ENCODE data around the gene AASDH. TPM values are rescaled to one million over a fixed set of nuclear protein-coding genes. Genes with fewer than 3 reads are reported as not detected.
A peak's percentile ranks its signal among the peaks of the same experiment; 100 is the strongest.

The AASDH gene
- total RNA-seq, 2 experiments from 2014 or later, result 14.8 to 15.8 TPM

- ChIA-PET CTCF (interaction anchor here (0.6 to 0.8 kb wide), 2 partner anchors 9 to 122 kb away, joined by 3 to 4 read pairs; no protein-coding TSS in a partner anchor), POLR2A (no interaction called here)
- Mint-ChIP-seq H3K27ac (no peak overlapping the region), H3K27me3 (no peaks in the 10 kb centered on the region), H3K9me3 (no peaks in the 10 kb centered on the region), H3K4me3 (no peak overlapping the region), H3K4me1 (peaks cover 7% of the 10 kb centered on the region), H3K36me3 (ENCODE audit: low read depth) (peaks cover 1% of the 10 kb centered on the region)
- no peak for DNase-seq
Measured at GRCh38 chr4:56416349-56416748, 29.1 kb upstream of the AASDH start.

- Mint-ChIP-seq H3K27me3 (no peaks in the 10 kb centered on the region), H3K4me1 (peaks cover 17% of the 10 kb centered on the region), H3K9me3 (no peaks in the 10 kb centered on the region), H3K4me3 (no peak overlapping the region), H3K36me3 (ENCODE audit: low read depth) (no peaks in the 10 kb centered on the region), H3K27ac (no peak overlapping the region)
- POLR2A ChIA-PET, result no interaction called here
- no peak for DNase-seq
- CTCF ChIA-PET, result interaction anchor here (0.7 kb wide), 1 partner anchor 15 kb away, joined by 3 read pairs; no protein-coding TSS in a partner anchor
Measured at GRCh38 chr4:56414135-56414670, 26.9 kb upstream of the AASDH start.

- Mint-ChIP-seq H3K27ac (peak overlapping the region; percentile 36), H3K36me3 (ENCODE audit: low read depth) (peaks cover 6% of the 10 kb centered on the region), H3K27me3 (no peaks in the 10 kb centered on the region), H3K4me3 (no peak overlapping the region), H3K9me3 (no peaks in the 10 kb centered on the region), H3K4me1 (peaks cover 15% of the 10 kb centered on the region)
- ChIA-PET CTCF (interaction anchor here (0.6 to 1.8 kb wide), 6 partner anchors 10 to 123 kb away, joined by 3 to 9 read pairs (median 4); partner anchors contain the start of gene AASDH), POLR2A (no interaction called here)
- DNase-seq, result no peak
Measured at GRCh38 chr4:56410247-56411062, 23.2 kb upstream of the AASDH start.

DNA sequence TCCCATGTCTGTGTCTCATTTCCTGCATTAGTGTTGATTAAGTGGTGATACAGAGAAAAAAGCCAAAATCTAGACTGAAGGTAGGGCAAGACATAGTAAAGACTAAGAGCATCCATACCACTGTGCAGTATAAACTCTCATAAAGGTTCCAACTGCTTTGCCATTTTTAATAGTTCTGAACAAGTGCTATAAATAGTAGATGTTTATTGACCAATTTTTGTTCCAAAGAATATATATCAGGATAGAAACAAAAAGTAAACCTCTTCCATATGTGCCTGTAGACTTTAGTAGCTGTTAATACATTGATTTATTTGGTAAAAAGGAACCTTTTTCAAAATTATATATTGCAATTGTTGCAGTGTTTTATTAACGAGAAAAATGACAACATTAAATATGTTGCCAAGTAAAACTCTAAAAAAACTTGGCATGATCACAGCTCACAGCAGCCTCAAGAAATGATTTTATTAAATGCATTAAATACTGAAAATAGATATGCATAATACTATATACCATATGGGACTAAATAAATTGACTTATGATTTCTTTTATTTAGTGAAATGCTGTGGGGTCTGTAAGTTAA lies 22.3 kb upstream of the AASDH start:
- Mint-ChIP-seq H3K27ac (no peak overlapping the region), H3K9me3 (no peaks in the 10 kb centered on the region), H3K4me1 (peaks cover 15% of the 10 kb centered on the region), H3K27me3 (no peaks in the 10 kb centered on the region), H3K4me3 (no peak overlapping the region), H3K36me3 (ENCODE audit: low read depth) (peaks cover 7% of the 10 kb centered on the region)
- DNase-seq, result no peak
- POLR2A ChIA-PET, result no interaction called here
- CTCF ChIA-PET, result interaction anchor here (0.6 to 1.3 kb wide), 3 partner anchors 11 to 23 kb away, joined by 3 to 9 read pairs (median 3); no protein-coding TSS in a partner anchor

- no peaks in the 10 kb centered on the region for H3K9me3 Mint-ChIP-seq
- CTCF ChIA-PET, result no interaction called here
- peaks cover 7% of the 10 kb centered on the region for H3K36me3 Mint-ChIP-seq (ENCODE audit: low read depth)
- H3K27ac Mint-ChIP-seq, result no peak overlapping the region
- H3K4me1 Mint-ChIP-seq, result peaks cover 15% of the 10 kb centered on the region
- no peaks in the 10 kb centered on the region for H3K27me3 Mint-ChIP-seq
- no peak overlapping the region for H3K4me3 Mint-ChIP-seq
- DNase-seq, result no peak
- POLR2A ChIA-PET, result no interaction called here
Measured at GRCh38 chr4:56408978-56409377, 21.7 kb upstream of the AASDH start.

DNA sequence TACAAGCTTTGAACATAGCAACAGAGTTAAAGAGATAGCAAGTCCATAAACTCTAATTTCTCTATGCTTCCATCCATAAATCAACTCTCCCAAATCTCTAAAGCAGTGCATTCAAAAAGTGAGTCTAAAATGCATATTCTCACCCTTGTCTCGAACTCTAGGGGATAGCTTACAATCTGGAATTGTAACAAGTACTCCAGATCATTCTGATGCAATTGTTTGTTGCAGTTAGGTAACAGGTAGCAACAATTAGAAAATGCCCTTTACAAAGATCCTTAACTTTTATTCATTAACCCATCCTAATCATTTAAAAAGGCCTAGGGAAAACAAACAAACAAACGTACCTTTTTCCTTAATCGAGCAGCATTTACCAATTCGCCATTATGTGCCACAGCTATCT lies 18.9 kb upstream of the AASDH start:
- POLR2A ChIA-PET, result no interaction called here
- no peak overlapping the region for H3K4me3 Mint-ChIP-seq
- peaks cover 13% of the 10 kb centered on the region for H3K4me1 Mint-ChIP-seq
- CTCF ChIA-PET, result interaction anchor here (2.9 kb wide), 1 partner anchor 13 kb away, joined by 11 read pairs; no protein-coding TSS in a partner anchor
- no peak overlapping the region for H3K27ac Mint-ChIP-seq
- H3K9me3 Mint-ChIP-seq, result no peaks in the 10 kb centered on the region
- DNase-seq, result no peak
- H3K36me3 Mint-ChIP-seq (ENCODE audit: low read depth), result peaks cover 11% of the 10 kb centered on the region
- H3K27me3 Mint-ChIP-seq, result no peaks in the 10 kb centered on the region

DNA sequence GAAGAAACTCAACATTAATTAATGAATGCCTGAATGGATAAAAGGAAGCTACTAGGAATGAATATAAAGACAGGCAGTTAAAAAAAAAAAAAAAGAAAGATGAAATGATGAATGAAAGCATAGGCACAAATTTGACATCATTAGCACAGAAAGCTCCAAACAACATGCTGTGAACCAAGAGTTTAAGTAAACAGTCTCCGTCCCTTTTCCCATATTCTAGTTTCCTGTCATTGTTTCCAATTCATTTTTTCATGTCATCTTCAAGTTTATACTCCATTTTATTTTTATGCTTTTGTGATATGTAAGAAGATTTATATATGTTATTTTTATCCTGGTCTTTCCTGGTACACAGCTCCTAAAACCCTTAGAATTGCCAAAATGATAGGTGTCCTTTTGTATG lies 17.7 kb upstream of the AASDH start:
- no peaks in the 10 kb centered on the region for H3K9me3 Mint-ChIP-seq
- no peak for DNase-seq
- H3K27me3 Mint-ChIP-seq, result no peaks in the 10 kb centered on the region
- POLR2A ChIA-PET, result interaction anchor here (0.7 to 0.8 kb wide), 3 partner anchors 18 to 537 kb away, joined by 3 to 4 read pairs (median 3); partner anchors contain the start of gene AASDH
- H3K36me3 Mint-ChIP-seq (ENCODE audit: low read depth), result peaks cover 18% of the 10 kb centered on the region
- peaks cover 6% of the 10 kb centered on the region for H3K4me1 Mint-ChIP-seq
- H3K27ac Mint-ChIP-seq, result no peak overlapping the region
- CTCF ChIA-PET, result interaction anchor here (0.5 to 2.9 kb wide), 2 partner anchors 14 to 18 kb away, joined by 5 to 11 read pairs; no protein-coding TSS in a partner anchor
- no peak overlapping the region for H3K4me3 Mint-ChIP-seq

- ChIA-PET CTCF (no interaction called here), POLR2A (no interaction called here)
- no peak overlapping the region for H3K27ac Mint-ChIP-seq
- no peak overlapping the region for H3K4me3 Mint-ChIP-seq
- peaks cover 16% of the 10 kb centered on the region for H3K36me3 Mint-ChIP-seq (ENCODE audit: low read depth)
- H3K4me1 Mint-ChIP-seq, result no peaks in the 10 kb centered on the region
- no peaks in the 10 kb centered on the region for H3K9me3 Mint-ChIP-seq
- DNase-seq, result no peak
- H3K27me3 Mint-ChIP-seq, result no peaks in the 10 kb centered on the region
Measured at GRCh38 chr4:56400560-56400959, 13.3 kb upstream of the AASDH start.

- H3K4me3 Mint-ChIP-seq, result no peak overlapping the region
- H3K9me3 Mint-ChIP-seq, result no peaks in the 10 kb centered on the region
- ChIA-PET POLR2A (no interaction called here), CTCF (no interaction called here)
- H3K4me1 Mint-ChIP-seq, result peaks cover 30% of the 10 kb centered on the region
- H3K27me3 Mint-ChIP-seq, result no peaks in the 10 kb centered on the region
- DNase-seq, result no peak
- no peak overlapping the region for H3K27ac Mint-ChIP-seq
- H3K36me3 Mint-ChIP-seq (ENCODE audit: low read depth), result peaks cover 11% of the 10 kb centered on the region
Measured at GRCh38 chr4:56391270-56391669, 4.0 kb upstream of the AASDH start.

- Mint-ChIP-seq H3K4me3 (no peak overlapping the region), H3K9me3 (no peaks in the 10 kb centered on the region), H3K27me3 (no peaks in the 10 kb centered on the region), H3K36me3 (ENCODE audit: low read depth) (peaks cover 3% of the 10 kb centered on the region), H3K4me1 (peaks cover 40% of the 10 kb centered on the region), H3K27ac (no peak overlapping the region)
- POLR2A ChIA-PET, result no interaction called here
- no peak for DNase-seq
- CTCF ChIA-PET, result interaction anchor here (1.3 kb wide), 1 partner anchor 10 kb away, joined by 3 read pairs; no protein-coding TSS in a partner anchor
Measured at GRCh38 chr4:56389558-56389957, 2.3 kb upstream of the AASDH start.

- DNase-seq, result no peak
- Mint-ChIP-seq H3K4me3 (peak overlapping the region; percentile 88), H3K4me1 (peaks cover 45% of the 10 kb centered on the region), H3K36me3 (ENCODE audit: low read depth) (peaks cover 3% of the 10 kb centered on the region), H3K9me3 (no peaks in the 10 kb centered on the region), H3K27me3 (no peaks in the 10 kb centered on the region), H3K27ac (peak overlapping the region; percentile 99)
- POLR2A ChIA-PET, result no interaction called here
- CTCF ChIA-PET, result no interaction called here
Measured at GRCh38 chr4:56388306-56388705, 1.0 kb upstream of the AASDH start.

DNA sequence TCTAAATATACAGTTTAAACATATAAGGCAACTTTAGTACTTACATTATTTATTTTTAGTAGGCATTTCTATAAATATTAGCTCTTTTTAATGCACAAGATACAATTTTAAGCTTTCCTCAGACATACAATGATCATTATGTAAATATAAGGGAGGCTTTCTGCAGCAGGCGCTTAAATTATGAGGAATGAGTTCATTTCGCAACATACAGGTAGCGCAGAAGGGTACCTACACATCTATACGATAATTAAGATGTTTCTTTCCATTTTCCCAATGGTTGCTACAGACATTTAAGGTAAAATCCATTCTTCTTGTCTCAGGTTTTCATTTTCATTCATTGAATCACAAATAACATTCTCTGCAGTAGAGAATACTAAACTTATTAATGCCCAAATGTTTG lies 1.2 kb downstream of the AASDH start:
- Mint-ChIP-seq H3K4me1 (peaks cover 45% of the 10 kb centered on the region), H3K36me3 (ENCODE audit: low read depth) (peaks cover 5% of the 10 kb centered on the region), H3K4me3 (peak overlapping the region; percentile 88), H3K27me3 (no peaks in the 10 kb centered on the region), H3K9me3 (no peaks in the 10 kb centered on the region), H3K27ac (peak overlapping the region; percentile 99)
- ChIA-PET POLR2A (no interaction called here), CTCF (no interaction called here)
- no peak for DNase-seq

GRCh38 chr4:56375458-56375857 lies 11.8 kb downstream of the AASDH start:
- Mint-ChIP-seq H3K4me1 (no peaks in the 10 kb centered on the region), H3K27me3 (no peaks in the 10 kb centered on the region), H3K27ac (no peak overlapping the region), H3K4me3 (no peak overlapping the region), H3K36me3 (ENCODE audit: low read depth) (peaks cover 8% of the 10 kb centered on the region), H3K9me3 (no peaks in the 10 kb centered on the region)
- ChIA-PET POLR2A (no interaction called here), CTCF (no interaction called here)
- DNase-seq, result no peak

Data from activated CD4-positive, alpha-beta T cell treated with anti-CD3 and anti-CD28 coated beads, Interleukin-2, amount 10 ng/mL, durations not matched to agents 7 days and 5 days (primary cell).